ENCODE results near the gene ST6GALNAC4. TPM values are rescaled to one million over a fixed set of nuclear protein-coding genes. Genes with fewer than 3 reads are reported as not detected.

Gene ST6GALNAC4
- total and polyA plus RNA-seq, 9 of the 15 experiments (the other 6 are each of a cell fraction or from before 2014, with no cell fraction given) = 2.6 to 43.1 (median 15.4) TPM

DNA sequence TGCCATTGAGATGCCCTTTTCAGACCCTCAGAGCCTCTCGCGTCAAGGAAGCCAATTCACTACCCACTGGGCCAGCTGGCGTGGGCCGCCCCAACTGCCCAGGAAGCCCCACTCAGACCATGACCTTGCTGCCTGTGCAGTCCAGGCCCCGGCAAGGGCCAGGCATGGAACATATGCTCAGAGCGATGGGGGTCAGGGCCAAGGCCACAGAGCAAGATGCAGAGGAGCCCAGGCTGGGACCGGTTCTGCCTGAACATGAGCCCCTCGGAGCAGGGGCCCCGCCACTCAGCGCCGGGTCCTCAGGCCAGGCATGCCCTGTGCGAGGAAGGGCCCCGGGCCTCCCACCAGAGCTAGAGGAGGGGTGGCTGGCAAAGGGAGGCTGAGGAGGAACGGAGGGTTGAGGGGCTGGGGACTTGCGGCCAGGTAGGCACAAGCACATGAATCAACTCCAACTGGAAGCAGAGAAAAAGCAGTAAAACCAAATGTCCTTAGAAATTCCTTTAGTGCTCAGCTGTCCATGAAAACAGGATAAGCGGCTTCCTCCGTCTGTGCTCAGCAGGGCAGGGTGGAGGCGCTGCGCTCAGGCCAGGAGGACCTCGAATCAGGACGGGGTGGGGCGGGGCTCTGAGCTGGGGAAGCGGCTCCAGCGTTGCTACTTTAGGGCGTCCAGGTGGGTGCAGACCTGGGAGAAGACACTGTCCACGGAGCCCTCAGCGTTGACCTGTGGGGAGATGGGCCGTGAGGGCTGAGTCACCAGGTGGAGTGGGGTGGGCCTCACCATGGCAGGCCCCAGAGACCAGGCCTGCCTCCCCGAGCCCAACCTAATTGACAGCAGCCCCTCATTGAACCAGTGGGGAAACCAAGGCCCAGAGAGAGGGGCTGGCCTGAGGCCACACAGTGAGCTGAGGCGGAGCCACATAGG is 49.2 kb downstream of the ST6GALNAC4 start:
- Histone ChIP-seq H3K4me1 (replicated peaks in 1 of 2; ENCODE audit: control insufficient read depth in 2 of 2, insufficient read depth in 2 of 2, low read length in 2 of 2) (peaks cover 26 to 61% of the 10 kb centered on the region in 2 experiments), H3K79me2 (ENCODE audit: control insufficient read depth, insufficient read depth, low read length) (no peaks in the 10 kb centered on the region), H2AFZ (ENCODE audit: low read depth, low read length) (no peak overlapping the region), H3K9ac (ENCODE audit: insufficient read depth in 1 of 2, low read depth in 2 of 2, low read length in 2 of 2) (peak overlapping the region in 1 of 2 experiments; percentile 54; a peak in 2 of 4 replicates), H3K27me3 (ENCODE audit: control insufficient read depth in 2 of 2, insufficient read depth in 2 of 2, low read length in 2 of 2) (no peaks in the 10 kb centered on the region), H3K36me3 (ENCODE audit: control insufficient read depth, insufficient read depth, low read length) (peaks cover 20% of the 10 kb centered on the region; the same call in 2 of the 3 replicates), H3K4me2 (ENCODE audit: insufficient read depth, low read length) (no peak overlapping the region), H3K27ac (ENCODE audit: extremely low read depth, low read depth, low read length) (no peak overlapping the region), H3K9me1 (ENCODE audit: control insufficient read depth, insufficient read depth, low read length) (no peaks in the 10 kb centered on the region), H4K20me1 (replicated peaks; ENCODE audit: control insufficient read depth, insufficient read depth, low read length) (no peaks in the 10 kb centered on the region), H3K9me3 (replicated peaks; ENCODE audit: control insufficient read depth, insufficient read depth, low read depth, low read length) (no peaks in the 10 kb centered on the region), H3K4me3 (no peak overlapping the region)
- POLR2A ChIA-PET = interaction anchor here (0.7 to 2.3 kb wide), 3 partner anchors 22 to 125 kb away, joined by 3 to 6 read pairs (median 3); no protein-coding TSS in a partner anchor
- CTCF ChIA-PET (ENCODE audit: low intra/inter-chr PET ratio) = interaction anchor here (3.3 to 4.0 kb wide), 2 partner anchors 81 to 132 kb away, joined by 31 to 34 read pairs; partner anchors contain the start of genes CDK9 and TOR2A
- WGBS (ENCODE audit: insufficient coverage, low coverage, missing lambda C conversion rate) = 91% methylated on average over 26 of the region's 30 CpGs
- FAIRE-seq (no peak), DNase-seq (ENCODE audit: extremely low read depth in 1 of 4, low spot score in 3 of 4) (no peak), ATAC-seq (no peak)
- no TSS peak for BruUV-seq (replicated peaks)
- TF ChIP-seq, protein P1, sequence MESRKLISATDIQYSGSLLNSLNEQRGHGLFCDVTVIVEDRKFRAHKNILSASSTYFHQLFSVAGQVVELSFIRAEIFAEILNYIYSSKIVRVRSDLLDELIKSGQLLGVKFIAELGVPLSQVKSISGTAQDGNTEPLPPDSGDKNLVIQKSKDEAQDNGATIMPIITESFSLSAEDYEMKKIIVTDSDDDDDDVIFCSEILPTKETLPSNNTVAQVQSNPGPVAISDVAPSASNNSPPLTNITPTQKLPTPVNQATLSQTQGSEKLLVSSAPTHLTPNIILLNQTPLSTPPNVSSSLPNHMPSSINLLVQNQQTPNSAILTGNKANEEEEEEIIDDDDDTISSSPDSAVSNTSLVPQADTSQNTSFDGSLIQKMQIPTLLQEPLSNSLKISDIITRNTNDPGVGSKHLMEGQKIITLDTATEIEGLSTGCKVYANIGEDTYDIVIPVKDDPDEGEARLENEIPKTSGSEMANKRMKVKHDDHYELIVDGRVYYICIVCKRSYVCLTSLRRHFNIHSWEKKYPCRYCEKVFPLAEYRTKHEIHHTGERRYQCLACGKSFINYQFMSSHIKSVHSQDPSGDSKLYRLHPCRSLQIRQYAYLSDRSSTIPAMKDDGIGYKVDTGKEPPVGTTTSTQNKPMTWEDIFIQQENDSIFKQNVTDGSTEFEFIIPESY (CRISPR knock-in tag; IDR thresholded peaks at IDR 0.05) = peak; percentile 49; the same call in 1 of the 2 replicates
- TF ChIP-seq BRF1 (IDR thresholded peaks at IDR 0.05; ENCODE audit: borderline replicate concordance, extremely low read depth, insufficient read length) = no peak
- in situ Hi-C loops (cut with MboI) (no loop called here), intact Hi-C loops (cut with micrococcal nuclease) (loop anchor here (5.0 kb wide), 1 partner anchor 50 kb away; the partner anchor contains the start of gene ST6GALNAC4)
